HCT116 (cell line): ENCODE measurements around the gene THSD4. TPM values are rescaled to one million over a fixed set of nuclear protein-coding genes. Genes with fewer than 3 reads are reported as not detected.

Experiments
- ATAC-seq: fragments of 200-7000 bp; cut with Tn5 transposase; 2 replicates; pipeline ENCODE4 v1.9.1; 2020; ENCODE audit warnings: mild to moderate bottlenecking, moderate library complexity
- BruUV-seq: library from RNA; stranded (reverse); fragments of 400-500 nt; replicated peaks from 2 replicates; lab custom pipeline; 2021; lab: Mats Ljungman, UMichigan
- CTCF ChIA-PET: fragments of 300-600 bp; sonication (Branson Sonifier 250); formaldehyde crosslinking; loops from one replicate; lab custom pipeline; 2021; ENCODE audit warnings: antibody characterized with exemption; lab: Charles Lee
- POLR2A ChIA-PET: fragments of 300-600, 350-600 bp; sonication (Branson Sonifier 250); formaldehyde crosslinking; loops from one replicate; lab custom pipeline; 2021; ENCODE audit warnings: antibody characterized with exemption; lab: Charles Lee
- RAD21 ChIA-PET, 2 experiments: fragments of 300-600 bp; sonication (Branson Sonifier 250); formaldehyde crosslinking; loops; one replicate each; lab custom pipeline; 2023; ENCODE audit warnings: low total read pairs in 2 of 2; ENCODE audit not compliant: uncharacterized antibody in 2 of 2, unreplicated experiment in 2 of 2, low non-redundant PET in 1 of 2; lab: Charles Lee
- DNase-seq: peaks from one replicate; pipeline ENCODE4 v3.0.0-alpha.2; 2010; ENCODE audit warnings: low read depth, low spot score
- H2AFZ ChIP-seq: fragments of 200-600 bp; shearing (Covaris generic), sonication (generic); 2 replicates; pipeline ENCODE4 v1.6.1; 2017; ENCODE audit warnings: low read depth, mixed run types, mixed read lengths, antibody characterized with exemption, low read length; ENCODE audit not compliant: poor library complexity, severe bottlenecking
- H3K27ac ChIP-seq: 2 replicates; pipeline ENCODE4 v1.5.1; 2012; ENCODE audit warnings: low read depth, low read length
- H3K27me3 ChIP-seq: fragments of 200-600 bp; sonication (generic); 2 replicates; pipeline ENCODE4 v1.6.1; 2016; ENCODE audit warnings: mixed run types, low read length, mixed read lengths; ENCODE audit not compliant: insufficient read depth
- H3K36me3 ChIP-seq, 2 experiments: fragments of 200-500 bp in 1 of 2; fragments of 200-600 bp in 1 of 2; sonication (Bioruptor generic) in 1 of 2; sonication (generic) in 1 of 2; 2 replicates each; pipeline versions ENCODE4 v1.5.1 to v1.6.1; 2014 to 2016; ENCODE audit warnings: low read length in 2 of 2, inconsistent platforms in 1 of 2, mixed read lengths in 1 of 2, mixed run types in 1 of 2; ENCODE audit not compliant: insufficient read depth in 2 of 2, control insufficient read depth in 1 of 2
- H3K4me1 ChIP-seq, 2 experiments: fragments of 200-600 bp in 1 of 2; sonication (generic) in 1 of 2; 2 replicates each; pipeline versions ENCODE4 v1.5.1 to v1.6.1; 2012 to 2017; ENCODE audit warnings: low read length in 2 of 2, inconsistent platforms in 1 of 2, mild to moderate bottlenecking in 1 of 2, mixed read lengths in 1 of 2, mixed run types in 1 of 2, moderate library complexity in 1 of 2; ENCODE audit not compliant: insufficient read depth in 2 of 2, control insufficient read depth in 1 of 2
- H3K4me2 ChIP-seq: fragments of 200-600 bp; sonication (generic); 2 replicates; pipeline ENCODE4 v1.6.1; 2017; ENCODE audit warnings: mixed run types, low read length, mixed read lengths
- H3K4me3 ChIP-seq, 2 experiments: fragments of 200-600 bp in 1 of 2; sonication (generic) in 1 of 2; replicated peaks in 1 of 2; 2 replicates each; pipeline ENCODE4 v1.5.1; 2011 to 2016; ENCODE audit warnings: low read length in 2 of 2, control low read depth in 1 of 2, low read depth in 1 of 2, mild to moderate bottlenecking in 1 of 2, mixed read lengths in 1 of 2, mixed run types in 1 of 2
- H3K79me2 ChIP-seq: fragments of 200-600 bp; sonication (generic); 2 replicates; pipeline ENCODE4 v1.6.1; 2017; ENCODE audit warnings: mild to moderate bottlenecking, mixed run types, low read length, moderate library complexity, mixed read lengths; ENCODE audit not compliant: insufficient read depth
- H3K9ac ChIP-seq: fragments of 200-600 bp; sonication (generic); 2 replicates; pipeline ENCODE4 v1.6.1; 2016; ENCODE audit warnings: low read length, mixed read lengths
- H3K9me2 ChIP-seq: fragments of 200-600 bp; sonication (generic), shearing (Covaris generic); 2 replicates; pipeline ENCODE4 v1.6.1; 2017; ENCODE audit warnings: mixed run types, mild to moderate bottlenecking, moderate library complexity; ENCODE audit not compliant: insufficient read depth
- H3K9me3 ChIP-seq, 2 experiments: fragments of 200-500 bp in 1 of 2; fragments of 200-600 bp in 1 of 2; sonication (Bioruptor generic) in 1 of 2; sonication (generic) in 1 of 2; 2 replicates each; pipeline ENCODE4 v1.6.1; 2014 to 2017; ENCODE audit warnings: low read length in 2 of 2, mixed read lengths in 2 of 2, inconsistent platforms in 1 of 2, low read depth in 1 of 2, mild to moderate bottlenecking in 1 of 2, mixed run types in 1 of 2, moderate library complexity in 1 of 2; ENCODE audit not compliant: control insufficient read depth in 1 of 2, insufficient read depth in 1 of 2
- H4K20me1 ChIP-seq: fragments of 200-600 bp; sonication (generic), shearing (Covaris generic); 2 replicates; pipeline ENCODE4 v1.6.1; 2017; ENCODE audit warnings: mixed run types, mild to moderate bottlenecking, moderate library complexity; ENCODE audit not compliant: insufficient read depth
- ATF3 ChIP-seq: IDR thresholded peaks from 2 replicates; pipeline ENCODE4 v1.6.1; 2012
- CBX3 ChIP-seq: IDR thresholded peaks from 2 replicates; pipeline ENCODE4 v1.6.1; 2012; ENCODE audit warnings: low read depth
- CEBPB ChIP-seq: IDR thresholded peaks from 2 replicates; pipeline ENCODE4 v1.6.1; 2012; ENCODE audit warnings: low read depth
- CTCF ChIP-seq, 3 experiments: fragments of 200-600 bp in 1 of 3; sonication (generic) in 1 of 3; IDR thresholded peaks in 2 of 3; conservative IDR thresholded peaks in 1 of 3; 2 replicates each; pipeline ENCODE4 v1.5.1; 2012 to 2017; ENCODE audit warnings: low read depth in 2 of 3, low read length in 2 of 3, antibody characterized with exemption in 1 of 3, borderline replicate concordance in 1 of 3, control low read depth in 1 of 3, mild to moderate bottlenecking in 1 of 3, mixed read lengths in 1 of 3, mixed run types in 1 of 3, moderate library complexity in 1 of 3; ENCODE audit not compliant: insufficient read depth in 1 of 3
- EGR1 ChIP-seq: IDR thresholded peaks from 2 replicates; pipeline ENCODE4 v1.6.1; 2012; ENCODE audit warnings: low read depth
- ELF1 ChIP-seq: IDR thresholded peaks from 2 replicates; pipeline ENCODE4 v1.6.1; 2012; ENCODE audit warnings: low read depth, borderline replicate concordance
- EZH2 ChIP-seq: fragments of 200-600 bp; sonication (generic); IDR thresholded peaks from 2 replicates; pipeline ENCODE4 v1.6.1; 2017; ENCODE audit warnings: antibody characterized with exemption, mixed run types
- EZH2phosphoT487 ChIP-seq: fragments of 200-600 bp; IDR thresholded peaks from 2 replicates; pipeline ENCODE4 v1.6.1; 2018; ENCODE audit warnings: antibody characterized with exemption, borderline replicate concordance
- FOSL1 ChIP-seq: IDR thresholded peaks from 2 replicates; pipeline ENCODE4 v1.6.1; 2012; ENCODE audit warnings: low read depth
- JUND ChIP-seq: IDR thresholded peaks from 2 replicates; pipeline ENCODE4 v1.6.1; 2012
- POLR2A ChIP-seq: IDR thresholded peaks from 2 replicates; pipeline ENCODE4 v1.7.0; 2011; ENCODE audit warnings: borderline replicate concordance; ENCODE audit not compliant: insufficient read depth, insufficient read length; ENCODE audit errors: extremely low read depth
- RAD21 ChIP-seq: IDR thresholded peaks from 2 replicates; pipeline ENCODE4 v1.6.1; 2012; ENCODE audit warnings: low read depth, mild to moderate bottlenecking
- SIN3A ChIP-seq: IDR thresholded peaks from 2 replicates; pipeline ENCODE4 v1.6.1; 2012; ENCODE audit warnings: low read depth
- SRF ChIP-seq: IDR thresholded peaks from 2 replicates; pipeline ENCODE4 v1.6.1; 2012; ENCODE audit warnings: low read depth
- YY1 ChIP-seq: IDR thresholded peaks from 2 replicates; pipeline ENCODE4 v1.6.1; 2011; ENCODE audit warnings: low read length, low read depth, moderate library complexity, mild to moderate bottlenecking; ENCODE audit not compliant: insufficient replicate concordance; ENCODE audit errors: extremely low read depth
- ZBTB33 ChIP-seq: IDR thresholded peaks from 2 replicates; pipeline ENCODE4 v1.6.1; 2011; ENCODE audit warnings: mild to moderate bottlenecking, low read length, moderate library complexity; ENCODE audit not compliant: insufficient replicate concordance; ENCODE audit errors: extremely low read depth
- ZFX ChIP-seq: fragments of 450-650 bp; IDR thresholded peaks from 2 replicates; pipeline ENCODE4 v1.6.1; 2017
- ZNF274 ChIP-seq: fragments of 200-500 bp; sonication (Bioruptor generic); IDR thresholded peaks from 2 replicates; pipeline ENCODE4 v1.6.1; 2014; ENCODE audit warnings: mild to moderate bottlenecking, low read depth, low read length, inconsistent platforms
- intact Hi-C: fragments of 100-400 bp; cut with micrococcal nuclease; formaldehyde crosslinking; loops from 2 replicates; pipeline ENCODE4 v1.10.0; 2022
- total RNA-seq: library from RNA; stranded (reverse); gene quantifications from one replicate; pipeline ENCODE4 v1.2.1, GENCODE V29; 2021; ENCODE audit not compliant: unreplicated experiment
- TF ChIP-seq, protein P1 (sequence below): IDR thresholded peaks from 2 replicates; pipeline ENCODE4 v1.6.1; 2012
- TF ChIP-seq, protein P2 (sequence below): IDR thresholded peaks from 2 replicates; pipeline ENCODE4 v1.6.1; 2012; ENCODE audit warnings: low read depth

THSD4 gene
- total RNA-seq, 1 experiment from 2014 or later: 30.5 TPM

DNA sequence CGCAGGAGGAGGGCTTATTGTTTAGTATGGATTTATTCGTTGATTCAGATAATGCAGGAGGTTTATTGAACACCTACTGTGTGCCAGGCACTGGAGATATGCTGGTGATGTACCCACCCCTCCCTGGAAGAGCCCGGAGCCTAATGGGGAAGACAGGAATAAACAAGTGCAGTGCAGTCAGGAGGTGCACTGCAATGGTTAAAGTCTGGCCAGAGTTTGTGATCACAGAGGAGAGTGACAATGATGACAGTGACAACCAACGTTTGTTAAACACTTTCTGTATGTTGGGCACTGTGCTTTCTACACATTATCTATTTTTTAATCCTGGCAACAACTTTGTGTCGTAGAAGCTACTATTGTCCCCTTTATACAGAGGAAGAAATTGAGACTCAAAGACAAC lies 70.4 kb downstream of the THSD4 start:
- Histone ChIP-seq H3K4me1 (no peaks in the 10 kb centered on the region), H2AFZ (no peak overlapping the region), H4K20me1 (no peaks in the 10 kb centered on the region), H3K9me2 (no peaks in the 10 kb centered on the region), H3K9ac (no peak overlapping the region), H3K4me3 (no peak overlapping the region), H3K79me2 (no peaks in the 10 kb centered on the region), H3K9me3 (no peaks in the 10 kb centered on the region), H3K27me3 (no peaks in the 10 kb centered on the region), H3K36me3 (no peaks in the 10 kb centered on the region), H3K27ac (no peak overlapping the region), H3K4me2 (no peak overlapping the region)
- CTCF ChIA-PET: no interaction called here
- no peak for DNase-seq
- no TSS peak for BruUV-seq
- POLR2A ChIA-PET: no interaction called here
- TF ChIP-seq ATF3 (no peak), ZBTB33 (no peak), SRF (no peak), EZH2phosphoT487 (no peak), CEBPB (no peak), ELF1 (no peak), CTCF (IDR thresholded peaks at IDR 0.05 in 2 of 3, conservative IDR thresholded peaks at IDR 0.05 in 1 of 3; ENCODE audit: borderline replicate concordance in 1 of 3, insufficient read depth in 1 of 3, low read depth in 2 of 3, low read length in 2 of 3) (no peak), EZH2 (no peak), YY1 (no peak), EGR1 (no peak), FOSL1 (no peak), CBX3 (no peak), ZNF274 (no peak), ZFX (no peak), POLR2A (no peak), RAD21 (no peak), JUND (no peak), SIN3A (no peak)
- TF ChIP-seq, protein P1, sequence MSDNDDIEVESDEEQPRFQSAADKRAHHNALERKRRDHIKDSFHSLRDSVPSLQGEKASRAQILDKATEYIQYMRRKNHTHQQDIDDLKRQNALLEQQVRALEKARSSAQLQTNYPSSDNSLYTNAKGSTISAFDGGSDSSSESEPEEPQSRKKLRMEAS: no peak
- TF ChIP-seq, protein P2, sequence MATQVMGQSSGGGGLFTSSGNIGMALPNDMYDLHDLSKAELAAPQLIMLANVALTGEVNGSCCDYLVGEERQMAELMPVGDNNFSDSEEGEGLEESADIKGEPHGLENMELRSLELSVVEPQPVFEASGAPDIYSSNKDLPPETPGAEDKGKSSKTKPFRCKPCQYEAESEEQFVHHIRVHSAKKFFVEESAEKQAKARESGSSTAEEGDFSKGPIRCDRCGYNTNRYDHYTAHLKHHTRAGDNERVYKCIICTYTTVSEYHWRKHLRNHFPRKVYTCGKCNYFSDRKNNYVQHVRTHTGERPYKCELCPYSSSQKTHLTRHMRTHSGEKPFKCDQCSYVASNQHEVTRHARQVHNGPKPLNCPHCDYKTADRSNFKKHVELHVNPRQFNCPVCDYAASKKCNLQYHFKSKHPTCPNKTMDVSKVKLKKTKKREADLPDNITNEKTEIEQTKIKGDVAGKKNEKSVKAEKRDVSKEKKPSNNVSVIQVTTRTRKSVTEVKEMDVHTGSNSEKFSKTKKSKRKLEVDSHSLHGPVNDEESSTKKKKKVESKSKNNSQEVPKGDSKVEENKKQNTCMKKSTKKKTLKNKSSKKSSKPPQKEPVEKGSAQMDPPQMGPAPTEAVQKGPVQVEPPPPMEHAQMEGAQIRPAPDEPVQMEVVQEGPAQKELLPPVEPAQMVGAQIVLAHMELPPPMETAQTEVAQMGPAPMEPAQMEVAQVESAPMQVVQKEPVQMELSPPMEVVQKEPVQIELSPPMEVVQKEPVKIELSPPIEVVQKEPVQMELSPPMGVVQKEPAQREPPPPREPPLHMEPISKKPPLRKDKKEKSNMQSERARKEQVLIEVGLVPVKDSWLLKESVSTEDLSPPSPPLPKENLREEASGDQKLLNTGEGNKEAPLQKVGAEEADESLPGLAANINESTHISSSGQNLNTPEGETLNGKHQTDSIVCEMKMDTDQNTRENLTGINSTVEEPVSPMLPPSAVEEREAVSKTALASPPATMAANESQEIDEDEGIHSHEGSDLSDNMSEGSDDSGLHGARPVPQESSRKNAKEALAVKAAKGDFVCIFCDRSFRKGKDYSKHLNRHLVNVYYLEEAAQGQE: no peak
- ATAC-seq: no peak
- intact Hi-C loops: no loop called here
- RAD21 ChIA-PET: no interaction called here
